ENCODE data around the gene PHAX.
"Not testable (repeated sequence)": the region's sequence is repeated elsewhere in the genome, so short reads cannot be mapped to it uniquely, and the experiment has no call there.

GRCh38 chr5:126671681-126672080 is 70.9 kb downstream of the PHAX start:
- TF ChIP-seq CTCF, POLR2A (IDR thresholded peaks at IDR 0.05): not testable (repeated sequence)

Measured in uterus (tissue), 2 donors.